CD4-positive, alpha-beta memory T cell (primary cell): ENCODE data around the gene BBLN. TPM values are rescaled to one million over a fixed set of nuclear protein-coding genes. Genes with fewer than 3 reads are reported as not detected.

ENCODE experiments used
- CTCF ChIA-PET: fragments of 350-600 bp; sonication (Branson Sonifier 250); formaldehyde crosslinking; loops from one replicate; lab custom pipeline; 2021; ENCODE audit warnings: inconsistent platforms; ENCODE audit not compliant: partially characterized antibody; lab: Charles Lee
- POLR2A ChIA-PET: fragments of 350-600 bp; sonication (Branson Sonifier 250); formaldehyde crosslinking; loops from one replicate; lab custom pipeline; 2021; ENCODE audit not compliant: partially characterized antibody; lab: Charles Lee
- DNase-seq, 5 donors: peaks; one replicate each; pipeline versions ENCODE4 v3.0.0 to v3.0.0-alpha.2; 2020 to 2022; ENCODE audit warnings: mixed read lengths in 1 of 5
- H3K27ac ChIP-seq: one replicate; pipeline ENCODE4 v1.7.0; 2013; ENCODE audit warnings: low read depth, low read length
- H3K27me3 ChIP-seq: 2 replicates; pipeline ENCODE4 v1.7.0; 2013; ENCODE audit warnings: mild to moderate bottlenecking, low read length, moderate library complexity; ENCODE audit not compliant: insufficient read depth
- H3K36me3 ChIP-seq: 2 replicates; pipeline ENCODE4 v1.7.0; 2013; ENCODE audit warnings: mild to moderate bottlenecking, low read length, moderate library complexity; ENCODE audit not compliant: insufficient read depth
- H3K4me1 ChIP-seq: 2 replicates; pipeline ENCODE4 v1.7.0; 2013; ENCODE audit warnings: mild to moderate bottlenecking, low read length, moderate library complexity; ENCODE audit not compliant: insufficient read depth
- H3K4me3 ChIP-seq, 2 donors: one replicate each; pipeline ENCODE4 v1.7.0; 2013; ENCODE audit warnings: low read length in 2 of 2, mild to moderate bottlenecking in 1 of 2
- H3K9me3 ChIP-seq, 2 donors: one replicate each; pipeline ENCODE4 v1.7.0; 2013; ENCODE audit warnings: low read length in 2 of 2, control low read depth in 1 of 2; ENCODE audit not compliant: control insufficient read depth in 1 of 2
- H3K27ac Mint-ChIP-seq, 7 donors: one replicate each; pipeline ENCODE4 v1.8.0; 2020 to 2021; ENCODE audit warnings: mixed read lengths in 7 of 7, mild to moderate bottlenecking in 6 of 7, inconsistent platforms in 3 of 7, moderate library complexity in 3 of 7
- H3K27me3 Mint-ChIP-seq, 2 donors: one replicate each; pipeline ENCODE4 v1.8.0; 2020 to 2021; ENCODE audit warnings: mixed read lengths in 2 of 2
- H3K36me3 Mint-ChIP-seq, 2 donors: one replicate each; pipeline ENCODE4 v1.8.0; 2020 to 2021; ENCODE audit warnings: mixed read lengths in 2 of 2, inconsistent platforms in 1 of 2, mild to moderate bottlenecking in 1 of 2
- H3K4me1 Mint-ChIP-seq, 4 donors: one replicate each; pipeline ENCODE4 v1.8.0; 2020 to 2021; ENCODE audit warnings: mixed read lengths in 4 of 4, mild to moderate bottlenecking in 1 of 4
- H3K4me3 Mint-ChIP-seq, 8 donors: one replicate each; pipeline ENCODE4 v1.8.0; 2020 to 2021; ENCODE audit warnings: mixed read lengths in 8 of 8, mild to moderate bottlenecking in 7 of 8, moderate library complexity in 6 of 8, inconsistent platforms in 3 of 8
- H3K9me3 Mint-ChIP-seq, 8 donors: one replicate each; pipeline ENCODE4 v1.8.0; 2020 to 2021; ENCODE audit warnings: mixed read lengths in 8 of 8, mild to moderate bottlenecking in 5 of 8, inconsistent platforms in 3 of 8, moderate library complexity in 1 of 8
- intact Hi-C: fragments of 100-400 bp; cut with micrococcal nuclease; formaldehyde crosslinking; loops from one replicate; pipeline ENCODE4 v1.15.1; 2023
- polyA plus RNA-seq, 2 donors: library from polyadenylated mRNA; unstranded; fragments of 300-500 nt; fragmentation: Illumina TruSeq; gene quantifications; one replicate each; pipeline ENCODE4 v1.2.3, GENCODE V29; 2021
- total RNA-seq, 2 experiments: library from RNA; stranded (reverse); gene quantifications; one replicate each; pipeline ENCODE4 v1.2.3, GENCODE V29; 2021

Gene BBLN
- total and polyA plus RNA-seq, 4 experiments from 2014 or later = 47.8 to 136 (median 80.4) TPM

DNA sequence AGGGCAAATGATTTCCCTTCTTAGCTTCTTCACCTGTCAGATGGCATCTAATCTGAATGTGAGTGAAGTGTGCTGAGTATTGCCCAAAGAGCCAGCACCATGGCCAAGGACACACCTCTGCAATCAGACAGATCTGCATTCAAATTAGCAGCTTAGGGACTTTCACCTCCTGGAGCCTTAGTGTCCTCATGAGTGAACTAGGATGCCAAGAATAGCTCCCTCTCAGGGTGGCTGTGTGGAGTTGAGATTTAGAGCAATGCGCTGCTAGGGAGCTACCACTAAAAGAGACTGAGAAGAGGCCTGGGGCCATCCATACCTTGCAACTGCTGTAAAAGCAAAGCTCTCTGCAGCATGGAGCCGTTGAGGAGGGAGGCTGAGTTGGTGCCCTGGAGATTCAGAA, 29.9 kb downstream of the BBLN start:
- ChIA-PET POLR2A (interaction anchor here (1.3 to 1.7 kb wide), 4 partner anchors 11 to 29 kb away, joined by 3 to 21 read pairs (median 5); partner anchors contain the start of gene BBLN), CTCF (interaction anchor here (0.6 to 2.0 kb wide), 7 partner anchors 10 to 1695 kb away, joined by 3 to 10 read pairs (median 4); no protein-coding TSS in a partner anchor)
- peaks cover 30% of the 10 kb centered on the region for H3K36me3 ChIP-seq
- H3K27me3 ChIP-seq = no peaks in the 10 kb centered on the region
- H3K4me1 ChIP-seq = peaks cover 28% of the 10 kb centered on the region
- Mint-ChIP-seq H3K36me3 (peaks cover 23 to 30% of the 10 kb centered on the region in 2 donors), H3K4me3 (peak overlapping the region; percentile 68 to 98 (median 84)), H3K27ac (peak overlapping the region in 6 of 7 donors; percentile 62 to 85 (median 80)), H3K4me1 (peaks cover 16 to 35% (median 30%) of the 10 kb centered on the region in 4 donors), H3K27me3 (no peaks in the 10 kb centered on the region), H3K9me3 (peaks cover 0 to 3% (median 0%) of the 10 kb centered on the region in 8 donors)
- peak overlapping the region; percentile 80 for H3K27ac ChIP-seq
- DNase-seq = no peak
- no peak overlapping the region for H3K4me3 ChIP-seq
- intact Hi-C loops = no loop called here
- no peaks in the 10 kb centered on the region for H3K9me3 ChIP-seq

DNA sequence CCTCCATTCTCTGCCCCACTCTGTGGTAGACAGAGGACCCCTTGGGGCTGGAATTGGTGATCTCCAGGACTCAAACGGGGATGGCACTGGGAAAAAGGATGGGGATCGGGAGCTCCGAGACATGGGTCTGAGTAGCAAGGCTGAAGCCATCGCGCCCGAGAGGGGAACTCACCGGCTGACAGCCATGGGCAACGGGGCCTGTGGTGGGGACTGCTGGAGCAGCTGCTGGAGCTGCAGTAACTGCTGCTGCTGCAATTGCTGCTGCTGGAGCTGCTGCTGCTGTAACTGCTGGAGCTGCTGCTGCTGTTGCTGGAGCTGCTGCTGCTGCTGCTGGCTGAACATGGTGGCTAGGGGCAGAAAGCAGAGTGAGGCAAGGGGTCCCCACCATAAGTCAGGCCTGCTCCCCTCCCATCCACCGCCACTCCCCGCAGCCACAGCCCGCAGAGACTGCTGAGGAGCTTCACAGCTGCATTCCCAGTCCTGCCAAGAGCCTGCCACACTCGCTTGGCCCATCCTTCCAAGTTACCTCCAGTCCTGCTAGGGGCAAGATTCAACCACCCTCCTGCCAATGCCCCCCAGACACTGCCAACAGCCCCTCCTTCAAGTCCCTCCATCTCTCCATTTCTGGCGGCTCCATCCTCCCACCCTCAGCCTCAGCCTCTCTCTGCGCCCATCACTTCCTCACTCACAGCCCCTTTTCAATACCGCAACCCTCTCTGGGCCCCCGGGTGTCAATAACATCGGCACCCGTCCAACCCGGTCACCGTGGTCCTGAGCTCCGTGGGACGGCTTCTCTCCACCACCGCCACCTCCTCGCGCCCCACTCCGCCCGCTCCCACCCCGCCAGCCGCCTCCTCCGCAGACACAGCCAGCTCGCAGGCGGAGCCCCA, 30.7 kb downstream of the BBLN start:
- Histone ChIP-seq H3K9me3 (no peaks in the 10 kb centered on the region), H3K4me1 (peaks cover 28% of the 10 kb centered on the region), H3K36me3 (peaks cover 22% of the 10 kb centered on the region), H3K27ac (peak overlapping the region; percentile 80), H3K4me3 (peak overlapping the region; percentile 81 to 82), H3K27me3 (no peaks in the 10 kb centered on the region)
- DNase-seq = peak in 1 of 5 donors; percentile 50
- intact Hi-C loops = loop anchor here (1.0 kb wide), 3 partner anchors 13 to 62 kb away; partner anchors contain the start of genes BBLN and DNM1
- Mint-ChIP-seq H3K27ac (peak overlapping the region; percentile 76 to 97 (median 90)), H3K4me1 (peaks cover 16 to 35% (median 29%) of the 10 kb centered on the region in 4 donors), H3K27me3 (no peaks in the 10 kb centered on the region), H3K36me3 (peaks cover 20 to 27% of the 10 kb centered on the region in 2 donors), H3K4me3 (peak overlapping the region; percentile 88 to 98 (median 94)), H3K9me3 (peaks cover 0 to 3% (median 0%) of the 10 kb centered on the region in 8 donors)
- ChIA-PET POLR2A (interaction anchor here (0.8 to 1.7 kb wide), 7 partner anchors 11 to 180 kb away, joined by 3 to 21 read pairs (median 4); partner anchors contain the start of genes BBLN, GOLGA2, SWI5 and URM1), CTCF (interaction anchor here (0.7 to 2.0 kb wide), 7 partner anchors 9 to 147 kb away, joined by 3 to 10 read pairs (median 4); no protein-coding TSS in a partner anchor)

DNA sequence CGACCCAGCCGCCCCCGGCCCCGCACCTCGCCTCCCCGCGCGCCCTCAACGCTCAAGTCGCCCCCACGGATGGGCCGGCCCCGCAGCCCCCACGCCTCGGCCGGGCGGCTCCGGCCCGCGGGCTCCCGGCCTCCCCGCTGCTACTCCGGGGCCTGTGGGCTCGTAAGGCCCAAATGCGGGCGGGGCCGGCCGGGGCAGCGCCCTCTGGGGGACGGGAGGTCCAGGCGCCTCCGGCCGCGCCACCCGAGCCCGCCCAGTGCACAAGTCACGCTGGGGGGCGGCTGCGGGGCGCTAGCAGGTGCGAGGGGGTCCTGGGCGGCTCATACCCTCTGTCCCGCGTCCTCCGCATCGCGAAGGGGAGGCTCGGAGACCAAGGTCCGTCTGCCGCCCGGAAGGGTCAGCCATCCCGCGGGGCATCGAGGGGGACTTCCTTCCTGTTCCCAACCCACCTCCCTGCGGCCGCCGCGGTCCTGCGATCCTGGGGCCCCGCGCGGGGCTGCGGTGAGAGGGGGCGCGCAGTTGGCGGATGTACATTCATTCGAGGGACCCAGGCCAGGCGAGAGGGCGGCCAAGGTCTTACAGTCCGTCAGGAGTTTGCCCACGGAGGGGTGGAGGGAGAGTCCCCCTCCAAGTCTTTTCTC, 31.5 kb downstream of the BBLN start, which contains the start of gene CIZ1:
Gene CIZ1 (minus strand): TSS at position 167 of the 641 bp plus-strand sequence. CDS start 715 bp downstream, outside the sequence.
- no peaks in the 10 kb centered on the region for H3K27me3 ChIP-seq
- peaks cover 22% of the 10 kb centered on the region for H3K4me1 ChIP-seq
- DNase-seq = peak; percentile 61 to 77 (median 70)
- Mint-ChIP-seq H3K36me3 (peaks cover 16 to 24% of the 10 kb centered on the region in 2 donors), H3K27ac (peak within 1 kb of the TSS; percentile 76 to 97 (median 90)), H3K27me3 (no peaks in the 10 kb centered on the region), H3K4me1 (peaks cover 14 to 35% (median 27%) of the 10 kb centered on the region in 4 donors), H3K4me3 (peak within 1 kb of the TSS; percentile 88 to 98 (median 94)), H3K9me3 (peaks cover 0 to 3% (median 0%) of the 10 kb centered on the region in 8 donors)
- H3K4me3 ChIP-seq = peak within 1 kb of the TSS; percentile 81 to 82
- ChIA-PET CTCF (interaction anchor here (1.2 to 2.1 kb wide), 7 partner anchors 8 to 59 kb away, joined by 3 to 10 read pairs (median 5); no protein-coding TSS in a partner anchor), POLR2A (interaction anchor here (0.8 to 1.7 kb wide), 7 partner anchors 10 to 179 kb away, joined by 3 to 21 read pairs (median 4); partner anchors contain the start of genes BBLN, GOLGA2, SWI5 and URM1)
- intact Hi-C loops = loop anchor here (1.0 kb wide), 3 partner anchors 12 to 63 kb away; partner anchors contain the start of genes BBLN and DNM1
- peaks cover 15% of the 10 kb centered on the region for H3K36me3 ChIP-seq
- H3K27ac ChIP-seq = peak within 1 kb of the TSS; percentile 80
- H3K9me3 ChIP-seq = no peaks in the 10 kb centered on the region

DNA sequence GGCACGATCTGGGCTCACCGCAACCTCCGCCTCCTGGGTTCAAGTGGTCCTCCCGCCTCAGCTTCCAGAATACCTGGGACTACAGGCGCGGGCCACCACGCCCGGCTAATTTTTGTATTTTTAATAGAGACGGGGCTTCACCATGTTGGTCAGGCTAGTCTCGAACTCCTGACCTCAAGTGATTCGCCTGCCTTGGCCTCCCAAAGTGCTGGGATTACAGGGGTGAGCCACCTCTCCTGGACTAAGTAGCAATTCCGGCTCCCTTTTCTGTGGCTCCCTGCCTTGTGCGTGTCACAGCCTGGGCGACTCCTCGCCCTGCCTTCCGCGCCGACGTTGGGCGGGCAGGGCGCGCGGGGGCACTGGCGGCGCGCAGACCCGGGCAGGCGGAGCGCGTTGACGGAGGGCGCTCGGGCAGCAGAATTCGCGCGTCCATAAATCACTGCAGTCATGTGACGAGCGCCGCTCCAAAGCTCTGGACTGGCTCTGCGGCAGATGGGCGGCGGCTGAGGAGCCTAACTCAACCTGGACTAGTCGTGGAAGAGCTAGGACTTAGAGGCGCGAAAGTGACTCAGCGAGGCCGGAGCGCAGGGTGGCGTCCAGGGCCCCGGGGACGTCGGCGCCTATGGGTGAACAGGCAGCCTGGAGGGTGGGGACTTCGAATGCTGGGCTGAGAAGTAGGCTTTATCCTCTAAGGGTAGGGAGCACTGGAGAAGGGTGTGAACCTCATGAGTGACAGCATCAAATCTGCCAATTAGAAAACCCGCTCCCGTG, 32.7 kb downstream of the BBLN start:
- H3K27me3 ChIP-seq = no peaks in the 10 kb centered on the region
- Mint-ChIP-seq H3K4me3 (peak overlapping the region; percentile 17 to 71 (median 66)), H3K36me3 (peaks cover 14 to 17% of the 10 kb centered on the region in 2 donors), H3K9me3 (peaks cover 0 to 3% (median 0%) of the 10 kb centered on the region in 8 donors), H3K27me3 (no peaks in the 10 kb centered on the region), H3K4me1 (peaks cover 13 to 32% (median 25%) of the 10 kb centered on the region in 4 donors), H3K27ac (peak overlapping the region in 4 of 7 donors; percentile 60 to 73 (median 68))
- no peaks in the 10 kb centered on the region for H3K9me3 ChIP-seq
- DNase-seq = peak in 4 of 5 donors; percentile 47 to 57 (median 48)
- ChIA-PET POLR2A (interaction anchor here (1.3 to 1.8 kb wide), 4 partner anchors 9 to 57 kb away, joined by 4 to 5 read pairs (median 5); no protein-coding TSS in a partner anchor), CTCF (interaction anchor here (0.6 to 2.1 kb wide), 4 partner anchors 34 to 249 kb away, joined by 3 to 7 read pairs (median 5); no protein-coding TSS in a partner anchor)
- no peak overlapping the region for H3K4me3 ChIP-seq
- H3K36me3 ChIP-seq = peaks cover 10% of the 10 kb centered on the region
- H3K4me1 ChIP-seq = peaks cover 22% of the 10 kb centered on the region
- H3K27ac ChIP-seq = no peak overlapping the region
- intact Hi-C loops = loop anchor here (1.0 kb wide), 1 partner anchor 149 kb away; no protein-coding TSS in a partner anchor

DNA sequence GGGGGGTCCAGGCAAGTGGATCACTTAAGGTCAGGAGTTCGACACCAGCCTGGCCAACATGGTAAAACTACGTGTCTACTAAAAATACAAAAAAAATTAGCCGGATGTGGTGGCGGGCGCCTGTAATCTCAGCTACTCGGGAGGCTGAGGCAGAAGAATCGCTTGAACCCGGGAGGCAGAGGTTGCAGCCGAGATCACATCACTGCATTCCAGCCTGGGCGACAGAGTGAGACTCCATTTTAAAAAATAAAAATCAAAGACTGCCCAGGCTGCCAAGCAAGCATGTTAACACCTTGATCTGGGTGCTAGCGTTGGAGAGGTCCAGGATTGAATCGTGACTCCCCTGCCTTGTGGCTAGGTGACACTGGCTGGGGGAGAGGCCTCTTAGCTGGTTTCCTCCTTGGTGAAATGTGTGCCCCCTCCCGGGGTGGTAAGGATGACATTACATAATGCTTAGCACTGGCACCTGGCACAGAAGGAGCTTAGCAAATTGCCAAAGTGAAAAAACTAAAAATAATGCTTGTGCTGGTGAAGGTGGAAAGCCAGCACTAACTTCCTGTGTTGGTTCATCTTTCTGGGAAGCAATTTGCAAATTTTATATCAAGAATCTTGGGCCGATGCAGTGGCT, 33.5 kb downstream of the BBLN start:
- Mint-ChIP-seq H3K9me3 (peaks cover 0 to 3% (median 0%) of the 10 kb centered on the region in 8 donors), H3K4me1 (peaks cover 13 to 27% (median 21%) of the 10 kb centered on the region in 4 donors), H3K4me3 (peak overlapping the region in 3 of 8 donors; percentile 20 to 71 (median 21)), H3K27ac (no peak overlapping the region), H3K36me3 (peaks cover 10 to 11% of the 10 kb centered on the region in 2 donors), H3K27me3 (no peaks in the 10 kb centered on the region)
- ChIA-PET POLR2A (interaction anchor here (1.3 to 1.8 kb wide), 4 partner anchors 8 to 57 kb away, joined by 4 to 5 read pairs (median 5); no protein-coding TSS in a partner anchor), CTCF (interaction anchor here (0.6 to 2.1 kb wide), 5 partner anchors 16 to 248 kb away, joined by 3 to 7 read pairs (median 6); no protein-coding TSS in a partner anchor)
- Histone ChIP-seq H3K27me3 (no peaks in the 10 kb centered on the region), H3K27ac (no peak overlapping the region), H3K9me3 (no peaks in the 10 kb centered on the region), H3K4me1 (peaks cover 18% of the 10 kb centered on the region), H3K4me3 (no peak overlapping the region), H3K36me3 (peaks cover 4% of the 10 kb centered on the region)
- intact Hi-C loops = loop anchor here (1.0 kb wide), 1 partner anchor 148 kb away; no protein-coding TSS in a partner anchor
- no peak for DNase-seq
